Mononuclear cell (primary cell): Measurements from ENCODE around the gene MRM1. TPM values are rescaled to one million over a fixed set of nuclear protein-coding genes. Genes with fewer than 3 reads are reported as not detected.

ENCODE experiments used
- total RNA-seq: library from RNA; depleted of rRNA; stranded (reverse); fragments of >200 nt; gene quantifications from one replicate; pipeline ENCODE4 v1.2.3, GENCODE V29; 2012

MRM1 gene
- total RNA-seq, 1 donor, result 1.5 TPM

Other genes with a start within 250 kb of the MRM1 start
- gene TBC1D3H, start 213.1 kb upstream of the MRM1 start, total RNA-seq, result not detected
- gene ZNHIT3, start 114.9 kb upstream of the MRM1 start, total RNA-seq, result 42.8 TPM
- 36.8 TPM for gene MYO19, start 66.7 kb upstream of the MRM1 start, total RNA-seq
- gene PIGW, start 66.6 kb upstream of the MRM1 start, total RNA-seq, result 2.6 TPM
- gene GGNBP2, start 56.7 kb upstream of the MRM1 start, total RNA-seq, result 177 TPM
- gene DHRS11, start 9.7 kb upstream of the MRM1 start, total RNA-seq, result 1.8 TPM